HT1080 (cell line): ENCODE results near the gene GATA5. TPM values are rescaled to one million over a fixed set of nuclear protein-coding genes. Genes with fewer than 3 reads are reported as not detected.
A peak's percentile ranks its signal among the peaks of the same experiment; 100 is the strongest.

Source experiments
- DNase-seq: peaks from one replicate; pipeline ENCODE4 v3.0.0-alpha.2; 2015; ENCODE audit warnings: low read depth
- total RNA-seq: library from RNA; depleted of rRNA; stranded (reverse); fragments of >200 nt; shearing (Covaris generic); gene quantifications from 2 replicates; pipeline ENCODE4 v1.2.3, GENCODE V29; 2014; rRNA removed

Gene GATA5
- total RNA-seq, 1 experiment from 2014 or later: not detected

- no peak for DNase-seq
These were observed 56.9 kb downstream of the GATA5 start for GRCh38 chr20:62418709-62419487.

DNA sequence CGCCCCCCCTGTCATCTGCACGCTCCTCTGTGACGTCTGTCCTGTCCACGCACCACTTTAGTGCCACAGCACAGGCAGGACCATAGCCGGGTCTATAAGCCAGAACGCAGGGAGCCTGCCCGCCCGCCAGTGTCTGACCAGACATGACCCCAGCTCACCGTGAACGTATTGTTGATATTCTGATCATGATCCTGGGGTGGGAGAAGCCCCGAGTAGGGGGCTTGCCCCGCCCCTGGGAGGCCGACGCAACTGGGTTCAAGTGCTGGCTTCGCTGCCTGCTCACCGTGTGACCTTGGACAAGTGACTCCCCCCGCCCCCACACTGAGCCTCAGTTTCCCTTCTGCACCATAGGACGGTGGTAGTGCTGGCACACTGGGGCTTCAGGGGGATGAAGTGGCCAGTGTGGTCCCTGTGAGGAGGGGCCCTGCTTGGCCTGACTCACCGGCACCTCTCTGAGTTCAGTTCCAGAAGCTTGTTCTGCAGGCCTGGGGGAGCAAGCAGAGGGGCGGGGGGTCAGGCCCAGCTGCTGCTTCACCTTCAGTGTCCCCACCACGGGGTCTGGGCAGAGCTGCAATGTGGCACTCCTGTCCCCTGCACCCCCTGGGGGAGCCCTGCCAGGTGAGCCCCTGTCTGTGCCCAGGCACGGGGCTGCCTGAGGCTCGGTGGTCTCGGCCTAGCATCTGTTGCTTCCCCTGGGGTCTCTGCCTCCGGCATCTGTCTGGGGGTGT lies 57.6 kb downstream of the GATA5 start:
- no peak for DNase-seq

DNA sequence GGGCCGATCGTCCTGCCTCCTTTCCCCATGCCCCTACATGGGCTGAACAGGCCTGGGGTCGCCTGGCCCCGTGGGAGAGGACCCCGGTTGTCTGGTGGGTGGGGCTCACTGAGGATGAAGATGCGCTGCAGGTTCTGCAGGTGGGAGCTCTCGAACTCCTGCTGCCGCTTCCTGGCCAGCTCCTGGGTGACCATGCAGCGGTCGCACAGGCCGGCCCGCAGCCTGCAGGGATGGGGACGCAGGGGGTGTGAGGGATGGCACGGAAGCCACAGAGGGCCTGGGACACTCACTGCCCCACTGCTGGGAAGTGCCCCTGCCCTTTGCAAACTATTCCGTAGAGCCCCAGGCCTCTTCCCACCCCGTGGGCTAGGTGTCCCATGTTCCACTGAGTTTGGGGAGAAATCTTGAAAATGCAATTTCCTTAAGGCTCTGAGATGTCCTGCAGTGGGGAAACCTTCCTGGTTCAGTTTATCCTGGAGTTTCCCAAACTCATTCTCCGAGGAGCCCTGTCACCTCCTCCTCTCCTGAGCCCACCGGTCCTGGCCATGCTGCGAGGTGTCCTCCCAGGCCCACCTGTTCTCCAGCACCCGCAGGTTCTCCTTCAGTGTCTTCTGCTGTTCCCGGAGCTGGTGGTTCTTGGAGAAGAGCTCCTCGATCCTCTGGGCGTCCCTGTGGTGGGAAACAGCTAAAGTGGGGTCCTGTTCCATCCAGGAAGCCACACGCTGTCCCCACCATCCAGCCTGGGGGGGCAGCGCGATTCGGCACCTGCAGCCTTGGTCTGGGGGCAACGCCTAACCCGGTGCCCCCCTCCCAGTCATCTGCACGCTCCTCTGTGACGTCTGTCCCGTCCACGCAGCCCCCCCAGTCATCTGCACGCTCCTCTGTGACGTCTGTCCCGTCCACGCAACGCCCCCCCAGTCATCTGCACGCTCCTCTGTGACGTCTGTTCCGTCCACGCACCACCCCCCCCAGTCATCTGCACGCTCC lies 58.9 kb downstream of the GATA5 start:
- DNase-seq: no peak

- no peak for DNase-seq
These were observed 60.3 kb downstream of the GATA5 start for GRCh38 chr20:62415354-62416111.

- peak; percentile 15 for DNase-seq
These were observed 61.8 kb downstream of the GATA5 start for GRCh38 chr20:62413896-62414481.

Other genes starting within 250 kb of the GATA5 start
- gene OSBPL2, start 237.5 kb downstream of the GATA5 start, total RNA-seq: 13.4 and 17.6 TPM in 2 replicates
- 450 and 452 TPM in 2 replicates for gene ADRM1, start 173.0 kb downstream of the GATA5 start, total RNA-seq
- 12.1 and 20.1 TPM in 2 replicates for gene LAMA5, start 108.7 kb downstream of the GATA5 start, total RNA-seq
- 2,418 and 4,004 TPM in 2 replicates for gene RPS21, start 88.9 kb downstream of the GATA5 start, total RNA-seq
- 2.9 and 3.3 TPM in 2 replicates for gene CABLES2, start 68.7 kb downstream of the GATA5 start, total RNA-seq
- gene RBBP8NL, start 48.5 kb downstream of the GATA5 start, total RNA-seq: not detected in 2 replicates
- 45.5 and 55.7 TPM in 2 replicates for gene SLCO4A1, start 166.5 kb upstream of the GATA5 start, total RNA-seq
- gene NTSR1, start 232.8 kb upstream of the GATA5 start, total RNA-seq: 0.19 and 0.50 TPM in 2 replicates